ENCODE results near the gene SAP30L.

The SAP30L gene

GRCh38 chr5:154481584-154482381 lies 36.0 kb downstream of the SAP30L start:
- no peak for DNase-seq (ENCODE audit: low read depth)

- no peak for DNase-seq (ENCODE audit: low read depth)
Observed at GRCh38 chr5:154482528-154483449, 37.0 kb downstream of the SAP30L start.

- DNase-seq (ENCODE audit: low read depth) = no peak
Observed at GRCh38 chr5:154483654-154484392, 38.0 kb downstream of the SAP30L start.

- DNase-seq (ENCODE audit: low read depth) = no peak
Observed at GRCh38 chr5:154484393-154485095, 38.7 kb downstream of the SAP30L start.

GRCh38 chr5:154485096-154485491 lies 39.3 kb downstream of the SAP30L start:
- DNase-seq (ENCODE audit: low read depth) = no peak

- DNase-seq (ENCODE audit: low read depth) = no peak
Observed at GRCh38 chr5:154485850-154486426, 40.1 kb downstream of the SAP30L start.

- no peak for DNase-seq (ENCODE audit: low read depth)
Observed at GRCh38 chr5:154486427-154486866, 40.6 kb downstream of the SAP30L start.

- no peak for DNase-seq (ENCODE audit: low read depth)
Observed at GRCh38 chr5:154487541-154487940, 41.7 kb downstream of the SAP30L start.

- DNase-seq (ENCODE audit: low read depth) = no peak
Observed at GRCh38 chr5:154491941-154492340, 46.1 kb downstream of the SAP30L start.

GRCh38 chr5:154493274-154493673 lies 47.5 kb downstream of the SAP30L start:
- DNase-seq (ENCODE audit: low read depth) = no peak

GRCh38 chr5:154494036-154494435 lies 48.2 kb downstream of the SAP30L start:
- DNase-seq (ENCODE audit: low read depth) = no peak

GRCh38 chr5:154498591-154498990 lies 52.8 kb downstream of the SAP30L start:
- DNase-seq (ENCODE audit: low read depth) = no peak

GRCh38 chr5:154498994-154499393 lies 53.2 kb downstream of the SAP30L start:
- no peak for DNase-seq (ENCODE audit: low read depth)

- DNase-seq (ENCODE audit: low read depth) = no peak
Observed at GRCh38 chr5:154501566-154501965, 55.8 kb downstream of the SAP30L start.

GRCh38 chr5:154502180-154502579 lies 56.4 kb downstream of the SAP30L start:
- DNase-seq (ENCODE audit: low read depth) = no peak

GRCh38 chr5:154503698-154504039 lies 57.9 kb downstream of the SAP30L start:
- DNase-seq (ENCODE audit: low read depth) = no peak

GRCh38 chr5:154505567-154505966 lies 59.8 kb downstream of the SAP30L start:
- no peak for DNase-seq (ENCODE audit: low read depth)

GRCh38 chr5:154506049-154506715 lies 60.4 kb downstream of the SAP30L start:
- no peak for DNase-seq (ENCODE audit: low read depth)

GRCh38 chr5:154506716-154507080 lies 60.9 kb downstream of the SAP30L start:
- DNase-seq (ENCODE audit: low read depth) = no peak

GRCh38 chr5:154508114-154508513 lies 62.3 kb downstream of the SAP30L start:
- no peak for DNase-seq (ENCODE audit: low read depth)

Measured in fibroblast of the conjunctiva (primary cell).